GM21447 (cell line): ENCODE measurements around the gene PTH1R.

Experiments
- ATAC-seq: cut with Tn5 transposase; IDR thresholded peaks from one replicate; pipeline ENCODE4 v1.9.1; 2021; ENCODE audit not compliant: unreplicated experiment

The PTH1R gene

DNA sequence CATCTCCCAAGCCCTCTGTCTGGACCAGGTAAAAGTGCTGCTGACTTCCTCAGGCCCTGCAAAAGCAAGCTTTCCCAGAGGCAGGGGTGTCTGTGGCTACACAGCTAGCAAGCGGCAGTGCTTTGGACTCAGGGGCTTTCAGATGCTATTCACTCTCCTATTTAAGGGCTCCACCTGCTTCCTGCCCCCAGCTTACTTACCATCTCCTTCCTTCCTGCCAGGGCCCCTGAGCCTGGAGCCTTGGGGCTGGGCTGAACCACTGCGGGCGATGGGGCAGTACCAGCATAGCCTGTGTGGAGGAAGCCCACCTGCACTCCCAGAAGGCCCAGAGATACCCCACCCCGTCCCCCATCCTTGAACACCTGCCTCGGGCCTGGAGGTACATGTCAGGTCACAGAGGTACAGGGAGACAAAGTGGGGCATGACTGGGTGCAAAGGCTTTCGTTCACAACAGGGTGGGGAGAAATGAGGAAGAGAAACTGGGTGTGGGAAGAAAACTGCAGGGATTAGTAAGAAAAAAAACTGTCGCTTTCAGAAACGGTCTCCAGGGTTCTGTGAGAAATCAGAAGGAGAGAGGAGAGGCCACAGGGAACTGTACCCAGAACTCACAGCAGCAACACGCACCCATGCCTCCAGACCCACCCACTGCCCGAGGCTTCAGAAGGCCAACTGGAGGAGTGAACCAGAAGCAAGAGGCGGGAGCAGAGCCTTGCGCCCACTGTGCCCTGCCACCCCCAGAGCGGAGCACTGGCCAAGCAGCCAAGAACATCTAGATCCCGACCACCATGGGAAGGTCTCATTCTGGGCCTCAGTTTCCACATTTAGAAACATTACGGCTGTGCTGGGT is 49.6 kb downstream of the PTH1R start:
- peak; percentile 49 for ATAC-seq

GRCh38 chr3:46927718-46928073 is 50.2 kb downstream of the PTH1R start:
- no peak for ATAC-seq

DNA sequence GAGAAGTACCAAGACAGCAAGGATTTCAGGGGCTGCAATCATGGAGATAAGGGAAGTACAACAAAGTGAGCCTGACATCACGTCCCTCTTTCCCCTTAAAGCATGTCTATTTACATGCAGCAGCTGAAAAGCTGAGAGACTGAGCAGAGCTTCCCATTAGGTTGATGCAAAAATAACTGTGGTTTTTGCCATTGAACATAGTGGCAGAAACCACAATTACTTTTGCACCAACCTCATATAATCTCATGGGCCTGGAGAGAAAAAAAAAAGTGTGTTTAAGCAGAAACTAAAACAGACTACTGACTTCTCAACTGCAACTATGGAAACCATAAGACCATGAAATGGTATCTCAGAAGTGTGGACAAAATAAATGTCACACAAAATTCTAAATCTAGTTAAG is 50.8 kb downstream of the PTH1R start:
- no peak for ATAC-seq

GRCh38 chr3:46929324-46929723 is 51.8 kb downstream of the PTH1R start:
- ATAC-seq, result no peak

DNA sequence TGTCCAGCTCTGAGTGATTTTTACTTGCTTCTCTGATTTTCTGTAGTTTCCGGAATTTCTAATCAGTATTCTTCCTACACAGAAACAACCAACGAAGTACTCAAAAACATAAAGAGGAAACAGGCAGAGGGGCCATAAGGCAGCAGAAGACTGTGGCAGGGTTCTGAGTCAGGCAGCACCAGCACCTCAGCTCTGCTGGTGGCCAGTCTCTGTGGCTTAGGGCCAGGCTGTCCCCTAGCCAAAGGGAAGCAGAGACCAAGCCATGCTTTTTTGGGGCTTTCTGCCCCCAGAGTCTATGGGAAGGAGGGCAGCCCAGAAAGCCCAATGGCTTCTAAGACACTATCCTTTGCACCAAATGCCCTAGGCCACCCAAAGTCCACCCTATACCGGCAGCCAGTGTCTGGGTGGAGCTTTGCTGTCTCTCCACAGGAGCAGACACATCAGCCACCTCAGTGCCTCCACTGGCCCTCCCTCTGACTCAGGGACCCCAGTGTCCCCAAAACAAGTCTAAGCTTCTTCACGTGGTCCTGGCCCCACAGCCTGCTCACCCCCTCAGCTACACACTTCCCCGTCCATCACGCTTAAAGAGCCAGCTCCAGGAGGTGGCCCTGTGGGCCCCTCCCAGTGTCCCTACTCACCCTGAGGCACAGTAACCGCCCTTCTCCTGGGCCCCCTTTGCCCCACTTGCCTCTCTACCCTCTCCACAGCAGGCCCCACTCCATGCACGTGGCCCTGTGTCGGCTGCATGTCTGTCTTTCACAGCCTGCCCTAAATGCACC is 52.8 kb downstream of the PTH1R start:
- ATAC-seq, result no peak

DNA sequence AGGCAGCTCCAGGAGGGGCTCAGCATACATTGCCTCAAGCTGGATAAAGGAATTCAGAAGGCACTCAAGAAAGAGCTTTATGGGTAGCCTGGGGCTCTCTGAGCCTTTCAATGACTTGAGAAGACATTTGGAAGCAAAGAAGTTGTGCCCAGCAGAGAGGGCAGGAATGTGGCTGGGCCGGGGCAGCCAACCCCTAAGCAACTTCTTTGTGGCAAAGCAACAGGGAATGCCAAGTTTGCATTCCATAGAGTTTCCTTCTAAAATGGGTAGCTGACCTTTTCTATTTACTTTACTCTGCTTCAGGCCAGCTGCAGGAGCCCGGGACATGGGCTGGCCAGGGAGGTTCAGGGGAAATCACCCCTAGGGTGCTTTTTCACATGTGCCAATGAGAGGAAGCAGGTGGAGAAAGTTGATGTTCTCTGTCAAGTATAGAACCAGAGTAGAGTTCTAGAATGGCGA is 53.5 kb downstream of the PTH1R start:
- ATAC-seq, result peak; percentile 27

DNA sequence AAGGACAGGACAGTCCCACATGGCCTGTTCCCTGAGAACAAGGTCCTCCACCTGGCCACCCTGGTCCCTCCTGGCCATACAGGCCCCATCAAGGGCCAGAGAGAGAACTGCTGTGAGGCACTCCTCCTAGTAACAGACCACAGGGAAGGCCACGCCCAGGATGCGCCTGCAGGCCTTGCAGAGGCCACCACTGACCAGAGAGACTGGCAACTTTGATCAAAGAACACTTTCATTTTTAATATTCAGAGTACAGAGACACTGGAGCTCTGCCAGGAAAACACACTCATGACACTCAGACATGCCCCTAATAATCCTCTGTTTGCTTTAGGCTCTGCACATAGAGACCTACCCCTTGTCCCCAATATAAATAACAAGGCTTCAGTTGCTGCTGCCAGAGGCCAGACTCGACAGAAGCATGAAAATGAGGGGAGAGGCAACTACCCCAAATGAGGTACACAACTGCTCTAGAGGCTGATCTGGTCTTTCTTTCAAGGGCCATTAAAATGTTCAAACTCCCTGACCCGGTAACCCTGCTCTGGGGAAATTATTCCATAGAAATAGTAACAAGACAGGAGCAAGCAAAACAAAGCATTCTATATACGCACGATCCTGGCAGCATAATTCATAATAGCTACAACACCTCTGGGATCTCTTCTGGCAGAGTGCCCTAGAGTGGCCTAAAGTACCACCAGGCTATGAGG is 54.3 kb downstream of the PTH1R start:
- no peak for ATAC-seq

GRCh38 chr3:46932455-46933225 is 55.1 kb downstream of the PTH1R start:
- ATAC-seq, result no peak

DNA sequence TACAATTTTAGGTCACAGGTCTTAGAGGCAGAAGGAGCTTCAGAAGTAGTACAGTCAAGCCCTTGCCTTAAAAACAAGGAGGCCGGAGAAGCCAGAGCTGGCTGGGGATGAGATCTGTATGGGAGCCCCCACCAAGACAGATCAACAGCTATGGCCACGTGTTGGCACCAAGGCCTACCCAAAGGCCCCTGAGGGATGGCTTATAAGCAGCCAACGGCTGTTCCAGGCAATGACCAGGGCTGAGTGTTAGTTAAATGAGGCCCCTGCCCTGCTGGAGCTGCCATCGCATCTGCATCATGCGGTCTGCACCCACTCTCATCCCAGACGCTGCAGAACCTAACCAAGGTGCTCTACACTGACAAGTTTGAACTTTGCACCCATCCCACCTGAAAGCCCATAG is 55.7 kb downstream of the PTH1R start:
- ATAC-seq, result no peak

GRCh38 chr3:46934072-46934471 is 56.6 kb downstream of the PTH1R start:
- ATAC-seq, result no peak

DNA sequence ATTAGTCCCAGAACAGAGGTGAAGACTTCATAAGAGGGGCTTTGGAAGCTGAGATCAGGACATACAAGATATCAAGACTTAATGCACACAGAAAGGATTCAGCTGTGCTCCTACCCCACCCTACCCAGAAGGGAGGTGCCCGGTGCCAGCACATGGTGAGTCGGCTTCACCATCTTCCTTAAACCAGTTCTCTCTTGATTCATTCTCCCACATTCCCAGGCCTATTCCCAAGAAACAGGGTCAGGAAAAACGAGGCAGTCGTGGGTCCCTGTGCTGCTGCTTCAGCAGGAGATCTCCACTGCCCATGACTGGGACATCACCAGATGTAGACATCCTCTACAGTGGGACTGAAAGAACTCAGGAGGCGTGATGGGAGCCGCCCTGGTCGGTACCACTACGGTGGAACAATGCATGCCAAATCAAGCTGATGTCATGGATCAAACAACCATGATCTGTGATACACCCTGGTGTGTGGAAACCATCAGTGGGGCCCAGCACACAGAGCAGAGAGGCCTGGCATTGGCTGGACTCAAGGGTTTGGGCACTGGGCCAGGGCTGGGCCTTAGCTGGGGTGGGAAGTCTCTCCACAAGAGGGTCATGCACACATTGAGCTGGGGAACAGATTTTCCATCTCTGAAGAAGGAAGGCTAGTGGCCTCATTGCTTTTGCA is 57.1 kb downstream of the PTH1R start:
- ATAC-seq, result no peak

- no peak for ATAC-seq
These were observed 57.8 kb downstream of the PTH1R start for GRCh38 chr3:46935168-46935858.

DNA sequence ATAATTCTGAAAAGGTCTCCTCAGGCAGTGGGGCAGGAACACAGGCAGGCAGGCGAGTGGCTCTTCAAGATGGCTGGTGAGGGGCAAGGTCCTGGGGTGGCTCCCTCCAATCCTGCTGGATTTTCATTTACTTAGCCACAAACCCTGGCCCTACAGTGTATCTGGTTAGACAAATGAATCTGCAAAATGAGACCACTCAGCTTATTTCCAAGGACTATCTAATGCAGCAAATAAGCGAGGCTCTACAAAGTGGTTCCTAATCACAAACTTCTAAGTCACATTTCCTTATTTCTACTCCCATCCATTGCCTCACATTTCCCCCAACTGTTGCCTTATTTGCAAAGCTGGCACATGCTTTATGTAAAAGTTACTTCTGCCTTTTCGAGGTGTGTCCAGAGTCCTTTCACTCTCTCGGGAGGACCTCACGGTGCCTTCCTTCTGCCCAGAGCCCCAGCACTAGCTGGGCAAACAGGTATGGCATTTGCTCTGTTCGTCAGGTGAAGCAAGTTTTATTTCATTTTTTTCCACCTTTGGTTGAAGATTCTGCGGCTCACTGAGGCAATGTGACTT is 58.6 kb downstream of the PTH1R start:
- no peak for ATAC-seq

DNA sequence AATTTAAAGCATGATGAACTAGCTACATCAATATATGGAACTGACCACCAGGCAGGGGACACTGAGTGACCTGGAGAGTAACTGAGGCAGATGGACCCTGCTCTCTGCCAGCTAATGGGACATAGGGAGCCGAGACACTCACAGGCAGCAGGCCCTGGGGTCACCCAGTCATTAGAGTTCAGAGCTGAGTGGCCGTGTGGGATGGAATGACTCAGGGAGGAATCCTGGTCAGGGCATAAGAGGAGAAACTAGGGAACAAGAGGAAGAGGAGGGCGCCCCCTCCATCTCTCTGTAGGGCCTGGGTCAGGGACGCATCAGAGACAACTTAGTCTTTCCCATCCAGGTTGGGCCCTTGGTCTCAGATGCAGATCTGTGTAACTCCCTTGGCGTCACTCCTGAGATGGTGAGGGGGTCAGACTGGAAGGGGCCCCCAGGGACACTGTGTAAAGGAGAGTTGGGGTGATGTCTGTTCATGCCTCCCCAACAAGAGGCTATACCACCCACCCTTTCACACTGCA is 59.3 kb downstream of the PTH1R start:
- no peak for ATAC-seq

GRCh38 chr3:46938118-46938517 is 60.6 kb downstream of the PTH1R start:
- ATAC-seq, result no peak

- no peak for ATAC-seq
These were observed 62.3 kb downstream of the PTH1R start for GRCh38 chr3:46939578-46940445.

DNA sequence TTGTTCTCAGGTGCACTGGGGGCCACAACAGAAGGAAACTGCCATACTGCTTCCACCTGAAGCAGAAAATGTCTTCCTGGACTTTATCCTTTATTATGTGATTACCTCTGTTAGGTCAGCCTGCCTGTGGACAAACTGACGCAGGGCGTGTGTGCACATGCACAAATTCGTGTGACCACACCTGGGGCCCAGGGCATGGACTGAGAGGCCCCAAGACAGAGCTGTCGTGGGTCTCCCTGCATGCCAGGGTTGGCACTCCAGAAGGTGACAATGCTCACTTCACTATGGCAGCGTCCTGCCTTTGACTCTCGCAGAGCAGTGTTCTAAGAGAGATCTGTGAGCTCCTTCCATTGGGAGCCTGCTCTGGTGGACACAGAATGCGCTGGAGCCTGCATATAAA is 64.6 kb downstream of the PTH1R start:
- ATAC-seq, result no peak
